OCI-LY1 (cell line): ENCODE measurements around the gene CCDC187.

Experiments used
- EZH2 ChIP-seq: fragments of 200-600 bp; sonication (generic), shearing (Covaris generic); IDR thresholded peaks from 2 replicates; pipeline ENCODE4 v1.8.0; 2017; ENCODE audit warnings: borderline replicate concordance, mixed run types, mild to moderate bottlenecking, antibody characterized with exemption, low read length, moderate library complexity, mixed read lengths
- TF ChIP-seq, protein P1 (sequence below): fragments of 200-600 bp; sonication (generic), shearing (Covaris generic); IDR thresholded peaks from 2 replicates; pipeline ENCODE4 v1.5.1; 2017; ENCODE audit warnings: mild to moderate bottlenecking, antibody characterized with exemption, low read length, moderate library complexity, mixed read lengths

DNA sequence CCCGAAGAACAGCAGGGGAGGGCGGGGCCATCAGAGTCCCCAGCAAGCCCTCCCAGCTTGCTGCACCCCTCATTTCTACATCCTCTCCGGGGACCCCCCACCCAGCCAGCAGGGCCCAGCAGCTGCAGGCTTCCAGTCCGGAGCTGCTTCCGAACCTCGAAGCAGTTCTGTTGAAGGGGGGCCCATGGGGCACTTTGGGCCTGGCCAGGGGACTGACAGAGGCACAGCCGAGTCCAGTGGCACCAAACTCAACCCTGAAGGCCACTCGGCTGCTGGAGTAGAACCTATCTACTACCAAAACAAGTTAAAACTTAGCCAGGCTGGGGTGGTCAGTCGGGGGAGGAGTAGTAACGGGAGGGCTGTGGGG, 8.1 kb upstream of the CCDC187 start:
- no peak for TF ChIP-seq EZH2
- TF ChIP-seq, protein P1, sequence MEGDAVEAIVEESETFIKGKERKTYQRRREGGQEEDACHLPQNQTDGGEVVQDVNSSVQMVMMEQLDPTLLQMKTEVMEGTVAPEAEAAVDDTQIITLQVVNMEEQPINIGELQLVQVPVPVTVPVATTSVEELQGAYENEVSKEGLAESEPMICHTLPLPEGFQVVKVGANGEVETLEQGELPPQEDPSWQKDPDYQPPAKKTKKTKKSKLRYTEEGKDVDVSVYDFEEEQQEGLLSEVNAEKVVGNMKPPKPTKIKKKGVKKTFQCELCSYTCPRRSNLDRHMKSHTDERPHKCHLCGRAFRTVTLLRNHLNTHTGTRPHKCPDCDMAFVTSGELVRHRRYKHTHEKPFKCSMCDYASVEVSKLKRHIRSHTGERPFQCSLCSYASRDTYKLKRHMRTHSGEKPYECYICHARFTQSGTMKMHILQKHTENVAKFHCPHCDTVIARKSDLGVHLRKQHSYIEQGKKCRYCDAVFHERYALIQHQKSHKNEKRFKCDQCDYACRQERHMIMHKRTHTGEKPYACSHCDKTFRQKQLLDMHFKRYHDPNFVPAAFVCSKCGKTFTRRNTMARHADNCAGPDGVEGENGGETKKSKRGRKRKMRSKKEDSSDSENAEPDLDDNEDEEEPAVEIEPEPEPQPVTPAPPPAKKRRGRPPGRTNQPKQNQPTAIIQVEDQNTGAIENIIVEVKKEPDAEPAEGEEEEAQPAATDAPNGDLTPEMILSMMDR = no peak
